Measurements from ENCODE around the gene SLIRP. TPM values are rescaled to one million over a fixed set of nuclear protein-coding genes. Genes with fewer than 3 reads are reported as not detected.

The SLIRP gene
- total RNA-seq, 4 donors from 2014 or later, result 156 to 262 (median 218) TPM

DNA sequence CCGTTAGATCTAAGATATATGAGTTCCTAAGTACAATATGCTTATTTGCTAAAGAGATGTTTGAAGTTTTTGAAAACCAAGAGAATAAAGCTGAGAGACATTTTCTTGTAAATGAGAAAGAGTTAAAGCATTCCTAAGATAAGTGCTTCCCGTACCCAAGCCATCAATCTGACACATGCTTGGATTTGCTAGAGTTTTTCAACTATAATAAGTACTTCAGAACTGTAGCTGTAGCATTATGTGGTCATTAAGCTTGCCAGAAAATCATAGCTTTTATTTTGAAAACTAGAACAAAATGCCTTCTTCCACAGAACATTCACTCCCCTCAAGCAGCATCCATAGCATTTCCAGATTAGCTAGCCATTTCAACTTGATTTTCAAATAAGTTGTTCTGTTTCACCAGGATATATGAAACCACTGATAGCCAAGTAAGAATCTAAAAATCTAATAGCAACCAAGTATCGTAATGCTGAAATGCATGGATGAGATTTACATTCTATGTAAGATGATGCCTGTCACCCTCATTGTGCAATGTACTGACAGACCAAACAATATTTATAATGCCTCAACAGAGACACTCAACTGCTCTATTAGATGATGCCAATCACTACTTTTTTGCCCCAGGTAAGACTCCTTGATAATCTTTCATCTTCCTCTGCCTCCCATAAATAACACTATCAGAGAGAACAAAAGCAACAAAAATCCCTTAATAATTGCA, 45.1 kb downstream of the SLIRP start:
- H3K27me3 ChIP-seq, result no peaks in the 10 kb centered on the region
- H3K4me1 ChIP-seq, result peaks cover 0 to 32% (median 3%) of the 10 kb centered on the region in 4 donors
- DNase-seq (ENCODE audit: low spot score in 2 of 2), result no peak
- TF ChIP-seq EP300 (IDR thresholded peaks at IDR 0.05) (no peak), POLR2A (IDR thresholded peaks at IDR 0.05) (no peak)
- TF ChIP-seq, protein P1, sequence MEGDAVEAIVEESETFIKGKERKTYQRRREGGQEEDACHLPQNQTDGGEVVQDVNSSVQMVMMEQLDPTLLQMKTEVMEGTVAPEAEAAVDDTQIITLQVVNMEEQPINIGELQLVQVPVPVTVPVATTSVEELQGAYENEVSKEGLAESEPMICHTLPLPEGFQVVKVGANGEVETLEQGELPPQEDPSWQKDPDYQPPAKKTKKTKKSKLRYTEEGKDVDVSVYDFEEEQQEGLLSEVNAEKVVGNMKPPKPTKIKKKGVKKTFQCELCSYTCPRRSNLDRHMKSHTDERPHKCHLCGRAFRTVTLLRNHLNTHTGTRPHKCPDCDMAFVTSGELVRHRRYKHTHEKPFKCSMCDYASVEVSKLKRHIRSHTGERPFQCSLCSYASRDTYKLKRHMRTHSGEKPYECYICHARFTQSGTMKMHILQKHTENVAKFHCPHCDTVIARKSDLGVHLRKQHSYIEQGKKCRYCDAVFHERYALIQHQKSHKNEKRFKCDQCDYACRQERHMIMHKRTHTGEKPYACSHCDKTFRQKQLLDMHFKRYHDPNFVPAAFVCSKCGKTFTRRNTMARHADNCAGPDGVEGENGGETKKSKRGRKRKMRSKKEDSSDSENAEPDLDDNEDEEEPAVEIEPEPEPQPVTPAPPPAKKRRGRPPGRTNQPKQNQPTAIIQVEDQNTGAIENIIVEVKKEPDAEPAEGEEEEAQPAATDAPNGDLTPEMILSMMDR (IDR thresholded peaks at IDR 0.05), result no peak
- peaks cover 0 to 78% (median 0%) of the 10 kb centered on the region in 3 donors for H3K36me3 ChIP-seq
- no peak overlapping the region for H3K27ac ChIP-seq
- 74 to 79% methylated on average over 3 of the region's 3 CpGs for WGBS, 2 donors
- H3K9me3 ChIP-seq, result no peaks in the 10 kb centered on the region
- no peak overlapping the region for H3K4me3 ChIP-seq

DNA sequence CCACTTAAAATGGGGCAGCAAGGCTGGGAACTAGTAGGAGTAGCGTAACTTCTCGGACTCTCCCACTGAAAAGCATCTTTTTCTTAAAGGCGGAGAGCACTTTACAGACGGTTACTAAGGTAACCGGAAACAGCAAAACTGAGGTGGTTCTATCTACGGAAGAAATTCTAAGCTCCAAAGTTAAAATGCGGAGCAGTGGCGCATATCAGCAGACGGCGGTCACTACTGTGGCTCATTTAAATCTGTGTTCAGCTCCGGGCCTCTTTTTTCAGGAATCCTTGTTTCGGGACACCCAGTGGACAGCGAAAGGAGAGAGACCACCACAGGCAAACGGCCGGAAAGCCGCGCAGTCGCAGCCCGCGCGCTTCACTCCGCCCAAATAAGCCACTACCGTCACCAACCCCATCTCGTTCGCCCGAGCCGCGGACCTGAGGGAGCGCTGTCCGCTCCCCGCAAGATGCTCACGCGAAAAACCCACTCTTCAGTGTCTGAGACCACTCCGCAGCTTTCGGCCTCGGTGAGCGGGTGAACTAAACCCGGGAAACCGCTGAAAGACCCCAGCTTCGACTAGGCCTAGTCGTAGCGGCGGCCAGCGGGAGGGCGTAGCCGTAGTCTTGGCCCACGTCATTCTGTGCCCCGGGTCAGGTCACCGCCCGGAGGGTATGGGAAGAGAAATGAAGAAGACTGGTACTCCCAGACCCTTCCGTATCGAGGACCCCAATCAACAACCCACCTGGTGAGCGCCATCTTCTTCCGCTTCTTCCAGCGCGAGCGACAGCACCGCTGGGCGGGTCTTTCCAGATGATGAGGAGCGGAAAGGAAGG, 52.7 kb downstream of the SLIRP start, which contains the start of gene SNW1:
Gene SNW1, minus strand, starts transcription at position 776 of the 824 bp plus-strand sequence. Its CDS starts 29 bp downstream, at position 747.
- no peaks in the 10 kb centered on the region for H3K27me3 ChIP-seq
- no peaks in the 10 kb centered on the region for H3K9me3 ChIP-seq
- peak; percentile 67 to 95 for TF ChIP-seq EP300 (IDR thresholded peaks at IDR 0.05)
- TF ChIP-seq, protein P1 (IDR thresholded peaks at IDR 0.05), result no peak
- peak; percentile 70 to 78 for TF ChIP-seq POLR2A (IDR thresholded peaks at IDR 0.05)
- H3K27ac ChIP-seq, result peak within 1 kb of the TSS; percentile 91 to 96 (median 94)
- 0 to 1% methylated on average over 39 to 60 of the region's 60 CpGs for WGBS, 2 donors
- H3K4me3 ChIP-seq, result peak within 1 kb of the TSS; percentile 72 to 98 (median 84)
- H3K4me1 ChIP-seq, result peaks cover 0 to 44% (median 15%) of the 10 kb centered on the region in 4 donors
- DNase-seq (ENCODE audit: low spot score in 2 of 2), result peak; percentile 87
- peaks cover 0 to 9% (median 0%) of the 10 kb centered on the region in 3 donors for H3K36me3 ChIP-seq

DNA sequence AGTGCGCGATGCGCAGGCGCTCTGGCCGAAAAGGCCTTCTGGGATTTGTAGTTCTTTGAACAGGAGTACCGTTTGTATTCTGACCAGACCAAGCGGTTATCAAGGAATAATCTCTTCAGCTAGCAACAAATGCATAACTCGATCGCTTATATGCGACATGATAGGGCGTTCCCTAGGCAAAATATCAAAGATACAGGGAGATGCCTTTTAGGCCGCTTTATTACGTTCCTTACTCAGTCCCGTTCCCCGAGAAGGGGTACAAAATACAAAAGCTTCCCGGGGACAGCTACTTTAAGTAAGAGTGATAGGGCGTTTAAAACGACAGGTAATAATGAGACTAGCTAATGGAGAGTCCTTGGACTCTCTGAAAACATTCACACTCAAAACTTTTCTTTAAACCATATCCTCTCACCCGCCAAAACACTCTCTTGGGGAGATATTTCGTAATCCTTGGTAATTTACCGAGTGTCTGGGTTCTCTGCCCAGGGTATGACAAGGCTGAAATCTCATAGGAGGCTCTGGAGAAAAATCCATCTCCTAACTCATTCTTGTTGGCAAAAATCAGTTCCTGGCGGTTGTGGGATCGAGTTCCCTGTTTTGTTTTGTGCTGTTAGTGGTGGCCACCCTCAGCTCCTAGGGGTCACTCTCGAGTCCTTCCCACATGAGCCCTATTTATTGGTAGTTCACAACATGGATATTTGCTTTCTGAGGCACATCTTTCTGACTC, 53.5 kb downstream of the SLIRP start:
- TF ChIP-seq, protein P1 (IDR thresholded peaks at IDR 0.05), result peak in 1 of 5 experiments; percentile 16
- no peak for TF ChIP-seq POLR2A (IDR thresholded peaks at IDR 0.05)
- Histone ChIP-seq H3K4me1 (peaks cover 0 to 44% (median 15%) of the 10 kb centered on the region in 4 donors), H3K36me3 (peaks cover 0 to 2% (median 0%) of the 10 kb centered on the region in 3 donors), H3K9me3 (no peaks in the 10 kb centered on the region), H3K4me3 (peak overlapping the region; percentile 72 to 98 (median 84)), H3K27ac (peak overlapping the region; percentile 91 to 96 (median 94)), H3K27me3 (no peaks in the 10 kb centered on the region)
- peak in 1 of 2 donors; percentile 63 for DNase-seq (ENCODE audit: low spot score in 2 of 2)
- 2 to 3% methylated on average over 24 of the region's 24 CpGs for WGBS, 2 donors

DNA sequence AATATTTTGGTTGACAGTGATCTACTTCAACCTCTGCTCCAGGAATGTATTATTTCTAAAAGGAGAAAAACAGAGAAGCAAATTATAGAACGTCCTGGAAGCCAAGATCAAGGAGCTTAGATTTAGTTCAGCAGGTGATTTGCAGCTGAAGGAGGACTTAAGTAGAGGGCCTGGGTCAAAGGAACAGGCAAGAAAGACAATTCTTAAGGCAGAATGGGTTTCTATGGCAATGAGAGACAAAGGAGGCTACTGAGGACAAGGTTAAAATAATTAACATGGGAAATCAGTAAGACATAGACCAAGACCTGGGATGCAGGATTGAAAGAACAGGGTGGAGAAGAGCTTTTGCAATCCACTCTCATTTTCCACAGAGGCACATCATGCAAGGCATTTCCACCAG, 55.4 kb downstream of the SLIRP start:
- peaks cover 0 to 27% (median 12%) of the 10 kb centered on the region in 4 donors for H3K4me1 ChIP-seq
- no peak for DNase-seq (ENCODE audit: low spot score in 2 of 2)
- H3K4me3 ChIP-seq, result no peak overlapping the region
- H3K9me3 ChIP-seq, result no peaks in the 10 kb centered on the region
- H3K27ac ChIP-seq, result no peak overlapping the region
- H3K36me3 ChIP-seq, result no peaks in the 10 kb centered on the region
- TF ChIP-seq EP300 (IDR thresholded peaks at IDR 0.05) (no peak), POLR2A (IDR thresholded peaks at IDR 0.05) (no peak)
- TF ChIP-seq, protein P1 (IDR thresholded peaks at IDR 0.05), result no peak
- no peaks in the 10 kb centered on the region for H3K27me3 ChIP-seq
- 55 to 60% methylated on average over 1 of the region's 1 CpG for WGBS, 2 donors

Data from tibial nerve (tissue), 4 donors.